HG03378 (cell line): ENCODE measurements around the gene ATL2.
"Not testable (repeated sequence)": the region's sequence is repeated elsewhere in the genome, so short reads cannot be mapped to it uniquely, and the experiment has no call there.

Experiments used
- ATAC-seq: cut with Tn5 transposase; IDR thresholded peaks from one replicate; pipeline ENCODE4 v1.9.1; 2021; ENCODE audit warnings: mild to moderate bottlenecking, moderate library complexity; ENCODE audit not compliant: unreplicated experiment

The ATL2 gene

GRCh38 chr2:38277245-38278116 is 99.6 kb downstream of the ATL2 start:
- ATAC-seq, result no peak

GRCh38 chr2:38274286-38275276 is 102.5 kb downstream of the ATL2 start:
- no peak for ATAC-seq

DNA sequence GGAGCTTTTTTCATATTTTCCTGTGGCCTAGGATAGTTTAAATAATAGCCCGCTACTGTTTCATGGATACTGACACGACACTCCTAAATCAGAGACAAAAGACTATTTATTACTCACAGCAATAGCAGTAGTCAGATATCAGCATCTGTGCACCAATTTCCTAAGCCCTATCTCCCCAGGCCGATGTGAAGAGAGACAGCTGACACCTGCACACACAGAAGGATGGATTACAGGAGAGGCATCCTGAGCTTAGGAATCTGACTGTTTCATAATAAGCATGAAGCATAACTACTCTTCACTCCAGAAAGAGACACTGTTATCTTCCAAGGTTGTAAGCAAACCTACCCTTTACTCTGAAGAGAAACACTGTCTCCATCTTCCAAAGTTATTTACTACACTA is 105.4 kb downstream of the ATL2 start:
- no peak for ATAC-seq

DNA sequence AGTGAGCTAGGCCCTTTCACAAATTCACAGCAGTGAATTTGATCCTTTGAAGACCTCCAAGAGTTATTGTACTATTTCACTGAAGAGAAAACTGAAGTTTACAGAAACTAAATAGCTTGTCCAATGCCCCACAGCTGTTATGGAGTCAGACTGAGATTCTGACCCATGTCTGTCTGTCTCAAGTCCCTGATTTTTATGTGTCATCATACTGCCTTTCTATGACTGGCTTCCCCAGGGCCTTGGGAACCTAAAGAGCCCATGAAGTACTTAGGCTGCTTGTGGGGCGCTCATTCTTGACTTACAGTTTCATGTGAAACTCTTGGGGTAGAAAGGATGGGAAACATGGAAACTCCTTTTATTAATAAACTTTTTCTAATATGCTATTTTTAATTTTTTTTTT is 107.7 kb downstream of the ATL2 start:
- no peak for ATAC-seq

- no peak for ATAC-seq
These were observed 108.3 kb downstream of the ATL2 start for GRCh38 chr2:38268691-38269327.

DNA sequence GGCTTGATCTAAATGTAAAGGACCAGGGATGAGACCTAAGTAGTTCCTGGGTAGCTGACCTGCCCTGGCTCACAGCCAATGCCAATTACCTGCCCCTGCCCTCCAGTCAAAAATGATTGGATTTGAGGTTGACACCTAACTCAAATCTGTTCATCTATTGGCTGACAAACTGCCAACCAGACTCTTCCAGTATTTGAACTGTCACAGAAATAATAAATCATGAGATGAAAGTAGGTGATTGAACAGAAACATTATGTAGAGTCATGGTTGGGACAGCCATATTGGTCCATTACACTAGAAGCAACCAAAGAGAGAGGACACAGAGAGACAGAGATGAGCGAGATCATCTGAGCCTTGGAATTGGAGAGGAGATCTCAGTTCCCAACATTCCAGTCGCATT is 109.1 kb downstream of the ATL2 start:
- no peak for ATAC-seq

DNA sequence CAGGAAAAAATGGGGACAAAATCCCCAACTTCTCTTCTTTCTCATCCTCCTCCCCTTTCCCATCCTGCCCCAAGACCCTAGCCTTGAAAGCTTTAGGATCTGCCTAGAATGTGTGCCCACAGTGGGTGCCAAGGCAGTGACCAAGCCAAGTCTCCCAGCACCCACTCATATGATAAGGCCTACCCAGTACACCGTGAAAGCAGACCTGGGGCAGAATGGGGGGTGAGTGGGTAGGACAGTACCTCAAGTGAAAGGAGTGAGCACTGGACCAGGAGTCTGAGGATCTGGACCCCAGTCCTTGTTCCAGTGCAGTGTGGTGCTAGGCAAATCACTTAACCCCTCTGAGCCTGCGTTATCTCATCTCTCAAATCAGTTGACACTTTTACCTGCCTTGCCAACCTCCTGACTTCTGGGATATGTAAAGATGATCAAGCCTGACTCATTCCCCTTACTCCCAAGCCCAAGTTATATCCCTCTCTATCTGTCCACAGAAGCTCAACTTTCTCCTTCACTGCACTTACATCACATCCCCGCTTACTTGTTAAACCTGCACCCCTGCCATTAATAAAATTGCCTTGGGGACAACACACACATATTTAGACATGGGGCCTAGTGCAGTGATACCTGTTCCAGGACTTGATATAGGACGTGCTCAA is 109.7 kb downstream of the ATL2 start:
- no peak for ATAC-seq

GRCh38 chr2:38266382-38267061 is 110.6 kb downstream of the ATL2 start:
- no peak for ATAC-seq

DNA sequence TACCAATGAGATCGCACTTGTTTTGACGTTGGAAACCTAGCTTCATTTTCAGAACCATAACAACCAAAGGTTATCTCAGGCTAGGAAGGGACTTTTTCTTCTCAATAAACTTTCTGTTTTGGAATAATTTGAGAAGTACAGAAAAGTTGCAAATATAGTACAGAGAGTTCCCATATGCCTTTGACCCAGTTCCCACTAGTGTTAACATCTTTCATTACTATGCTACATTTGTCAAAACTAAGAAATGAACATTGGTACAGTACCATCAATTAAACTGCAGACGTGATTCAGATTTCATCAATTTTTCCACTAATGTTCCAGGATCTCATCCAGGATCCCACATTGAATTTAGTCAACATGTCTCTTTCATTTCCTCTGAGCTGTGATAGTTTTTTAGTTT is 111.6 kb downstream of the ATL2 start:
- ATAC-seq, result no peak

DNA sequence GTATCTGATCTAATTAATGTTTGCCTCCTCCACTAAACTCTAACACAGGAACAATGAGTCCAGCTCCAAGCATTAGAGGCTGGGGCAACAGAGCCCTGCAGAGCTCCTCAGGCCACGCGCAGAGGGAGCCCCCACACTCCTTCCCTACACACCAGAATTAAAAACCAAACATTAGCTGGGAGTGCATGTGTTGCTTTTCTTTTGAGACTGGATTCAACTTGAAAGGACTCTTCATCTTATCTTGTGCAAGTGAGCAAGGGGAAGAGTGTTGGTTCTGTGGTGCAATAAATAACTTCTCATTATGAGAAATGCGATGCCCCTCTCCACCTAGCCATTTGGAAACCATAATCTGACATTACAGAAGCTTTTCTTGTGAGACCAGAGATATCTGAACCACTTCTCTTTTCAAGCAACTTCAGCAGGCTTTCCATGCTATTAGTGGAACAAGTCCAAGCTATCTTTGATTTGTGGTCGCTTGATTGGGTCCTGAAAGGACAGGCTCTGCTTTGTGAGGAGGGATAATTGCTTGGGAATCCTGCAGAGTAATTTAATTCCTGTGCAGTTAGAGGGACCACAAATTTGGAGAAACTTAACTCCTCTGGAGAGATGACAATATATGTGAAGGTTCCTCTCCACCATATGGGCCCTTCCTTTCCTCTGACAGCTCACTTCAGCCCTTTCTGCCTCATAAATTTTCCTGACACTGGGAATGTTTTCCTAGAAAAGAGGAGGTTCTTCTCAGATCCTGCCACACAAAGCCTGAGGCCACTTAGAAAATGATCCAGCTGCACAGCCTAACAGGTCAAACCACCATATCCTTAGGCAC is 112.5 kb downstream of the ATL2 start:
- ATAC-seq, result no peak

- ATAC-seq, result no peak
These were observed 113.8 kb downstream of the ATL2 start for GRCh38 chr2:38263293-38263692.

GRCh38 chr2:38262069-38262871 is 114.8 kb downstream of the ATL2 start:
- no peak for ATAC-seq

DNA sequence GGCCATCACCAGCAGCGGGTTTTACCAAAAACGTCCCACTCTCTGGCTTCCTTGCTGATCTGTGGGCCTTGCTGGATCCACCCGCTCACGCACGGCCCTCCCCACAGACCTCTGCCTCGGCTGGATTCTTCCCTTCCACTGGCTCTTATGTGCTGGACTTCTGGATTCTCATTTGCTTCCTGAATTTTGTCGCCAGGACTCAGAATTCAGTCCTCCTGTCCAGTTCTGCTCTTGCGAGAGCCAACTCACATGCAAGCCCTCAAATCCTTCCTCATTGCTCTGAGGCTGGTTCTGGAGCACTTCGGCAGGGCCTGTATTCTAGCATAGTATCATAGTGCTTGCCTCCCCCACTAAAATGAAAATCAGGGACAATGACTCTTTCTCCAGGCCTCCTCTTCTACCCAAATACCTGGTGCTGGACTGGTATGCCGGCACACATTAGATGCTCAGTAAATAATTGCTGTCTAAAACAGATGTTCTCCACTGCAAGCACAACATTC is 115.5 kb downstream of the ATL2 start:
- ATAC-seq, result no peak

DNA sequence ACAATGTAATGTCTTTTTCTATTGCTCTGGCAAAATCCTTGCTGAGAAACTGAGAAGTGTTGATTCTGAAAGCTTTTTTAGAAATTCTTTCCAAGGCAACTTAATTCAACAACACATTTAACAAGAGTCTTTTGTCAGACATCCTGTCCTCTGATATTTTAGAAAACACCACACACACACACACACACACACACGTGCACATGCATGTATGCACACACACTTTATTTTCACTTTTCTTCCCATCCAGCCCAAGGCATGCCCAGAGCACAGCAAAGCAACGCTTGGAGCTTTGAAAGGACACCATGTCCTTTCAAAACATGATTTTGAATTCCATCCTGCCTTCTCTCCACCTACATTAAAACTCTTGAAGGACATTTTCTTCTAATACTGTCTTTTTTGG is 116.1 kb downstream of the ATL2 start:
- no peak for ATAC-seq

- no peak for ATAC-seq
These were observed 116.6 kb downstream of the ATL2 start for GRCh38 chr2:38260469-38260868.

- no peak for ATAC-seq
These were observed 117.8 kb downstream of the ATL2 start for GRCh38 chr2:38259311-38259710.

DNA sequence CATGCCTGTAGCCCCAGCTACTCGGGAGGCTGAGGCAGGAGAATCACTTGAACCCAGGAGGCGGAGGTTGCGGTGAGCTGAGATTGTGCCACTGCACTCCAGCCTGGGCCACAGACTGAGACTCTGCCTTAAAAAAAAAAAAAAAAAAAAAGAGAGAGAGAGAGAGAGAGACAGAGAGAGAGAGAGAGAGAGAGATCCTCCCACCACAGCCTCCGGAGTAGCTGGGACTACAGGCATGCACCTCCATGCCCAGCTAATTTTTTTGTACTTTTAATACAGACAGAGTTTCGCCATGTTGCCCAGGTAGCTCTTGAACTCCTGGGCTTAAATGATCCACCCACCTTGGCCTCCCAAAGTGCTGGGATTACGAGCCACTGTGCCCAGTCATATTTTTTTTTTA is 119.4 kb downstream of the ATL2 start:
- not testable (repeated sequence) for ATAC-seq

GRCh38 chr2:38256610-38257009 is 120.5 kb downstream of the ATL2 start:
- no peak for ATAC-seq
